ENCODE measurements around the gene ZNF786.

DNA sequence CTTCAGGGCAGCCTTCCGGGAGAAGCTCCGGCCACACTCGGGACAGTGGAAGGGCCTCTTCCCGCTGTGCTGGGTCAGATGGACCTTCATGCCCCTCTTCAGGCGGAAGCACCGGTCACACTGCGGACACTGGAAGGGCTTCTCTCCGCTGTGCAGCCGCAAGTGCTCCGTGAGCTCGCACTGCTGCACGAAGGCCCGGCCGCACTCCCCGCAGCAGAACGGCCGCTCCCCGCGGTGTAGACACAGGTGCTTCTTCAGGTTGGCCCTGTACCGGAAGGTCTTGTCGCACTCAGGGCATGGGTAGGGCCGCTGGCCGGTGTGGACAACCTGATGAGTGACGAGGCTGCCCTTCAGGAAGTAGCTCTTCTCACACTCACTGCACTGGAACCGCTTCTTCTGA is 14.2 kb upstream of the ZNF786 start:
- TF ChIP-seq POLR2A (IDR thresholded peaks at IDR 0.05), result no peak
- TF ChIP-seq, protein P1, sequence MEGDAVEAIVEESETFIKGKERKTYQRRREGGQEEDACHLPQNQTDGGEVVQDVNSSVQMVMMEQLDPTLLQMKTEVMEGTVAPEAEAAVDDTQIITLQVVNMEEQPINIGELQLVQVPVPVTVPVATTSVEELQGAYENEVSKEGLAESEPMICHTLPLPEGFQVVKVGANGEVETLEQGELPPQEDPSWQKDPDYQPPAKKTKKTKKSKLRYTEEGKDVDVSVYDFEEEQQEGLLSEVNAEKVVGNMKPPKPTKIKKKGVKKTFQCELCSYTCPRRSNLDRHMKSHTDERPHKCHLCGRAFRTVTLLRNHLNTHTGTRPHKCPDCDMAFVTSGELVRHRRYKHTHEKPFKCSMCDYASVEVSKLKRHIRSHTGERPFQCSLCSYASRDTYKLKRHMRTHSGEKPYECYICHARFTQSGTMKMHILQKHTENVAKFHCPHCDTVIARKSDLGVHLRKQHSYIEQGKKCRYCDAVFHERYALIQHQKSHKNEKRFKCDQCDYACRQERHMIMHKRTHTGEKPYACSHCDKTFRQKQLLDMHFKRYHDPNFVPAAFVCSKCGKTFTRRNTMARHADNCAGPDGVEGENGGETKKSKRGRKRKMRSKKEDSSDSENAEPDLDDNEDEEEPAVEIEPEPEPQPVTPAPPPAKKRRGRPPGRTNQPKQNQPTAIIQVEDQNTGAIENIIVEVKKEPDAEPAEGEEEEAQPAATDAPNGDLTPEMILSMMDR (IDR thresholded peaks at IDR 0.05), result no peak

All from prostate gland (tissue), 2 donors.